Adrenal gland (tissue), 5 donors: ENCODE measurements around the gene CYTH3.

Experiments
- POLR2A ChIP-seq, 2 donors: fragments of 450-650 bp; IDR thresholded peaks; one replicate each; pipeline ENCODE4 v1.6.1; 2017; ENCODE audit warnings: antibody characterized with exemption in 2 of 2, mild to moderate bottlenecking in 2 of 2, moderate library complexity in 1 of 2
- TF ChIP-seq, protein P1 (sequence below), 6 experiments: fragments of 450-650 bp in 4 of 6; fragments of 200-600 bp in 2 of 6; sonication (generic) in 1 of 6; IDR thresholded peaks; 1 replicate in 5 of 6; 2 replicates in 1 of 6; pipeline versions ENCODE4 v1.5.1 to v1.8.0; 2016 to 2021; ENCODE audit warnings: antibody characterized with exemption in 6 of 6, mild to moderate bottlenecking in 2 of 6, moderate library complexity in 1 of 6
- donor health status: DM: no; HTN: no; CAD: no.

GRCh38 chr7:6158424-6159096 is 113.9 kb downstream of the CYTH3 start:
- no peak for TF ChIP-seq POLR2A (IDR thresholded peaks at IDR 0.05)
- TF ChIP-seq, protein P1, sequence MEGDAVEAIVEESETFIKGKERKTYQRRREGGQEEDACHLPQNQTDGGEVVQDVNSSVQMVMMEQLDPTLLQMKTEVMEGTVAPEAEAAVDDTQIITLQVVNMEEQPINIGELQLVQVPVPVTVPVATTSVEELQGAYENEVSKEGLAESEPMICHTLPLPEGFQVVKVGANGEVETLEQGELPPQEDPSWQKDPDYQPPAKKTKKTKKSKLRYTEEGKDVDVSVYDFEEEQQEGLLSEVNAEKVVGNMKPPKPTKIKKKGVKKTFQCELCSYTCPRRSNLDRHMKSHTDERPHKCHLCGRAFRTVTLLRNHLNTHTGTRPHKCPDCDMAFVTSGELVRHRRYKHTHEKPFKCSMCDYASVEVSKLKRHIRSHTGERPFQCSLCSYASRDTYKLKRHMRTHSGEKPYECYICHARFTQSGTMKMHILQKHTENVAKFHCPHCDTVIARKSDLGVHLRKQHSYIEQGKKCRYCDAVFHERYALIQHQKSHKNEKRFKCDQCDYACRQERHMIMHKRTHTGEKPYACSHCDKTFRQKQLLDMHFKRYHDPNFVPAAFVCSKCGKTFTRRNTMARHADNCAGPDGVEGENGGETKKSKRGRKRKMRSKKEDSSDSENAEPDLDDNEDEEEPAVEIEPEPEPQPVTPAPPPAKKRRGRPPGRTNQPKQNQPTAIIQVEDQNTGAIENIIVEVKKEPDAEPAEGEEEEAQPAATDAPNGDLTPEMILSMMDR (IDR thresholded peaks at IDR 0.05): no peak
